B cell (primary cell): ENCODE results near the gene C2CD2L. TPM values are rescaled to one million over a fixed set of nuclear protein-coding genes. Genes with fewer than 3 reads are reported as not detected.

ENCODE experiments used
- ATAC-seq: fragments of 200-7000 bp; cut with Tn5 transposase; one replicate; pipeline ENCODE4 v1.10.0; 2021; ENCODE audit warnings: low read depth, mild to moderate bottlenecking, moderate number of reproducible peaks, moderate library complexity
- CTCF ChIA-PET: fragments of 350-600 bp; sonication (Branson Sonifier 250); formaldehyde crosslinking; loops from one replicate; lab custom pipeline; 2021; ENCODE audit warnings: antibody characterized with exemption, inconsistent platforms; lab: Charles Lee
- POLR2A ChIA-PET: fragments of 350-600 bp; sonication (Branson Sonifier 250); formaldehyde crosslinking; loops from one replicate; lab custom pipeline; 2021; ENCODE audit warnings: antibody characterized with exemption; lab: Charles Lee
- DNase-seq: peaks from one replicate; pipeline ENCODE4 v3.0.0; 2013
- H2AFZ ChIP-seq: 2 replicates; pipeline ENCODE4 v1.6.1; 2012; ENCODE audit warnings: mild to moderate bottlenecking, low read depth, low read length; ENCODE audit not compliant: insufficient read depth, poor library complexity, severe bottlenecking
- H3K27ac ChIP-seq, 2 donors: 1 replicate in 1 of 2; 2 replicates in 1 of 2; pipeline ENCODE4 v1.5.1; 2012 to 2013; ENCODE audit warnings: low read length in 2 of 2, mild to moderate bottlenecking in 2 of 2, moderate library complexity in 1 of 2
- H3K27me3 ChIP-seq, 4 experiments: fragments of 200-600 bp in 1 of 4; sonication (generic) in 1 of 4; replicated peaks in 1 of 4; 1 replicate in 2 of 4; 2 replicates in 2 of 4; pipeline versions ENCODE4 v1.6.1 to v1.7.0; 2013 to 2016; ENCODE audit warnings: low read length in 3 of 4, mild to moderate bottlenecking in 2 of 4, mixed read lengths in 1 of 4, moderate library complexity in 1 of 4; ENCODE audit not compliant: insufficient read depth in 4 of 4, control insufficient read depth in 3 of 4; ENCODE audit errors: control extremely low read depth in 1 of 4
- H3K36me3 ChIP-seq, 2 experiments: replicated peaks in 1 of 2; 1 replicate in 1 of 2; 2 replicates in 1 of 2; pipeline versions ENCODE4 v1.6.1 to v1.7.1; 2013; ENCODE audit warnings: low read length in 1 of 2; ENCODE audit not compliant: insufficient read depth in 2 of 2, control insufficient read depth in 1 of 2; ENCODE audit errors: control extremely low read depth in 1 of 2, extremely low read depth in 1 of 2
- H3K4me1 ChIP-seq, 2 donors: fragments of 200-600 bp in 1 of 2; sonication (generic) in 1 of 2; 1 replicate in 1 of 2; 2 replicates in 1 of 2; pipeline versions ENCODE4 v1.5.1 to v1.6.1; 2013 to 2017; ENCODE audit warnings: low read length in 2 of 2; ENCODE audit not compliant: control insufficient read depth in 2 of 2, insufficient read depth in 2 of 2
- H3K4me2 ChIP-seq: replicated peaks from 2 replicates; pipeline ENCODE3; 2012; ENCODE audit warnings: mild to moderate bottlenecking, low read depth, low read length; ENCODE audit not compliant: poor library complexity, severe bottlenecking
- H3K4me3 ChIP-seq, 5 experiments: fragments of 200-600 bp in 1 of 5; sonication (generic) in 1 of 5; 1 replicate in 3 of 5; 2 replicates in 2 of 5; pipeline versions ENCODE4 v1.5.1 to v1.7.0; 2011 to 2016; ENCODE audit warnings: low read length in 4 of 5, mild to moderate bottlenecking in 4 of 5, low read depth in 2 of 5, control low read depth in 1 of 5, moderate library complexity in 1 of 5; ENCODE audit not compliant: insufficient read depth in 1 of 5; ENCODE audit errors: control extremely low read depth in 1 of 5, extremely low read depth in 1 of 5
- H3K79me2 ChIP-seq: fragments of 200-600 bp; sonication (generic); one replicate; pipeline ENCODE4 v1.6.0; 2016; ENCODE audit warnings: low read length; ENCODE audit not compliant: control insufficient read depth, insufficient read depth
- H3K9ac ChIP-seq: fragments of 200-600 bp; sonication (generic); 2 replicates; pipeline ENCODE4 v1.6.1; 2017; ENCODE audit warnings: mild to moderate bottlenecking, low read length, moderate library complexity
- H3K9me3 ChIP-seq, 3 donors: one replicate each; pipeline versions ENCODE4 v1.6.1 to v1.7.1; 2013; ENCODE audit warnings: low read length in 2 of 3; ENCODE audit not compliant: control insufficient read depth in 2 of 3, insufficient read depth in 1 of 3; ENCODE audit errors: control extremely low read depth in 1 of 3
- H4K20me1 ChIP-seq: 2 replicates; pipeline ENCODE4 v1.6.0; 2012; ENCODE audit warnings: mild to moderate bottlenecking, low read length; ENCODE audit not compliant: insufficient read depth, control insufficient read depth, poor library complexity, severe bottlenecking
- H3K27ac Mint-ChIP-seq: one replicate; pipeline ENCODE4 v1.8.0; 2021; ENCODE audit warnings: mixed read lengths
- H3K27me3 Mint-ChIP-seq: one replicate; pipeline ENCODE4 v1.8.0; 2021; ENCODE audit warnings: mixed read lengths
- H3K4me1 Mint-ChIP-seq: one replicate; pipeline ENCODE4 v1.8.0; 2021; ENCODE audit warnings: mixed read lengths
- H3K4me3 Mint-ChIP-seq: one replicate; pipeline ENCODE4 v1.8.0; 2021; ENCODE audit warnings: mixed read lengths
- H3K9me3 Mint-ChIP-seq: one replicate; pipeline ENCODE4 v1.8.0; 2022; ENCODE audit warnings: mixed read lengths; ENCODE audit not compliant: insufficient read depth
- EZH2 ChIP-seq: IDR thresholded peaks from 2 replicates; pipeline ENCODE4 v1.6.1; 2012; ENCODE audit warnings: borderline replicate concordance, low read depth, mild to moderate bottlenecking, moderate library complexity, low read length; ENCODE audit not compliant: insufficient read depth, poor library complexity, severe bottlenecking
- WGBS: methylation state at CpG from one replicate; pipeline ENCODE4 v1.1.5; 2013; ENCODE audit warnings: missing lambda C conversion rate; ENCODE audit not compliant: insufficient coverage; 5-methylcytosine and 5-hydroxymethylcytosine counted together
- intact Hi-C: fragments of 100-400 bp; cut with micrococcal nuclease; formaldehyde crosslinking; loops from one replicate; pipeline ENCODE4 v1.10.0; 2022
- polyA plus RNA-seq: library from polyadenylated mRNA; depleted of rRNA; stranded (reverse); fragments of >200 nt; gene quantifications from 2 replicates; pipeline ENCODE4 v1.2.3, GENCODE V29; 2012
- total RNA-seq, 2 donors: library from RNA; stranded (reverse); fragments of 120-200 nt in 1 of 2; gene quantifications; 1 replicate in 1 of 2; 2 replicates in 1 of 2; pipeline versions ENCODE4 v1.2.3 to v1.2.4, GENCODE V29; 2013 to 2022
- TF ChIP-seq, protein P1 (sequence below): fragments of 200-600 bp; IDR thresholded peaks from one replicate; pipeline ENCODE4 v1.8.0; 2022; ENCODE audit warnings: antibody characterized with exemption, mild to moderate bottlenecking

C2CD2L gene
- total and polyA plus RNA-seq, 2 donors (not counting 1 experiment from before 2014, with no cell fraction given), result 9.5 to 17.0 TPM

DNA sequence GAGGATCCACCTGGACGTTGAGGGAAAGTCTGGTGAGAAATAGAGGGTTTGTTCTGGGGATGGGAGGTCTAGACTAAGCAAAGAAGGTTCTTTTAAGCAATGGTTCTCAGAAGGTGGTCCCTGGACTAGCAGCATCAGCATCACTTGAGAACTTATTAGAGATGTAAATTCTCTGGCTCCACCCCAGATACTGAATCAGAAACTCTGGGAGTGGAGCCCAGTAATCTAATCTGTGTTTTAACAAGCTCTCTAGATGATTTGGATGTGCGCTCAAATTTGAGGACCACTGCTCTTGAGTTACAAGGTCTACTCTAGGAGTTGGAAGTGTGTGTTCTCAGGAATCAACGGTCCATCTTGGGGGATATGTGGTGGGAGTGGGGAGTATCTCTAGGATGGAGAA, 38.4 kb downstream of the C2CD2L start:
- DNase-seq (no peak), ATAC-seq (no peak)
- Mint-ChIP-seq H3K4me1 (peaks cover 17% of the 10 kb centered on the region), H3K27me3 (peaks cover 49% of the 10 kb centered on the region), H3K27ac (no peak overlapping the region), H3K4me3 (no peak overlapping the region), H3K9me3 (no peaks in the 10 kb centered on the region)
- Histone ChIP-seq H3K27me3 (peaks cover 0 to 60% (median 32%) of the 10 kb centered on the region in 4 experiments), H3K9me3 (peaks cover 0 to 4% (median 0%) of the 10 kb centered on the region in 3 donors), H2AFZ (no peak overlapping the region), H3K4me1 (peaks cover 13 to 23% of the 10 kb centered on the region in 2 donors), H3K4me3 (no peak overlapping the region), H3K4me2 (no peak overlapping the region), H3K36me3 (no peaks in the 10 kb centered on the region), H3K9ac (no peak overlapping the region), H3K27ac (no peak overlapping the region), H3K79me2 (no peaks in the 10 kb centered on the region), H4K20me1 (no peaks in the 10 kb centered on the region)
- 69% methylated on average over 3 of the region's 3 CpGs for WGBS
- ChIA-PET CTCF (interaction anchor here (1.0 to 4.3 kb wide), 5 partner anchors 10 to 139 kb away, joined by 3 to 24 read pairs (median 4); no protein-coding TSS in a partner anchor), POLR2A (no interaction called here)
- intact Hi-C loops, result loop anchor here (1.0 kb wide), 1 partner anchor 139 kb away; no protein-coding TSS in a partner anchor
- TF ChIP-seq EZH2, result no peak
- TF ChIP-seq, protein P1, sequence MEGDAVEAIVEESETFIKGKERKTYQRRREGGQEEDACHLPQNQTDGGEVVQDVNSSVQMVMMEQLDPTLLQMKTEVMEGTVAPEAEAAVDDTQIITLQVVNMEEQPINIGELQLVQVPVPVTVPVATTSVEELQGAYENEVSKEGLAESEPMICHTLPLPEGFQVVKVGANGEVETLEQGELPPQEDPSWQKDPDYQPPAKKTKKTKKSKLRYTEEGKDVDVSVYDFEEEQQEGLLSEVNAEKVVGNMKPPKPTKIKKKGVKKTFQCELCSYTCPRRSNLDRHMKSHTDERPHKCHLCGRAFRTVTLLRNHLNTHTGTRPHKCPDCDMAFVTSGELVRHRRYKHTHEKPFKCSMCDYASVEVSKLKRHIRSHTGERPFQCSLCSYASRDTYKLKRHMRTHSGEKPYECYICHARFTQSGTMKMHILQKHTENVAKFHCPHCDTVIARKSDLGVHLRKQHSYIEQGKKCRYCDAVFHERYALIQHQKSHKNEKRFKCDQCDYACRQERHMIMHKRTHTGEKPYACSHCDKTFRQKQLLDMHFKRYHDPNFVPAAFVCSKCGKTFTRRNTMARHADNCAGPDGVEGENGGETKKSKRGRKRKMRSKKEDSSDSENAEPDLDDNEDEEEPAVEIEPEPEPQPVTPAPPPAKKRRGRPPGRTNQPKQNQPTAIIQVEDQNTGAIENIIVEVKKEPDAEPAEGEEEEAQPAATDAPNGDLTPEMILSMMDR, result no peak

DNA sequence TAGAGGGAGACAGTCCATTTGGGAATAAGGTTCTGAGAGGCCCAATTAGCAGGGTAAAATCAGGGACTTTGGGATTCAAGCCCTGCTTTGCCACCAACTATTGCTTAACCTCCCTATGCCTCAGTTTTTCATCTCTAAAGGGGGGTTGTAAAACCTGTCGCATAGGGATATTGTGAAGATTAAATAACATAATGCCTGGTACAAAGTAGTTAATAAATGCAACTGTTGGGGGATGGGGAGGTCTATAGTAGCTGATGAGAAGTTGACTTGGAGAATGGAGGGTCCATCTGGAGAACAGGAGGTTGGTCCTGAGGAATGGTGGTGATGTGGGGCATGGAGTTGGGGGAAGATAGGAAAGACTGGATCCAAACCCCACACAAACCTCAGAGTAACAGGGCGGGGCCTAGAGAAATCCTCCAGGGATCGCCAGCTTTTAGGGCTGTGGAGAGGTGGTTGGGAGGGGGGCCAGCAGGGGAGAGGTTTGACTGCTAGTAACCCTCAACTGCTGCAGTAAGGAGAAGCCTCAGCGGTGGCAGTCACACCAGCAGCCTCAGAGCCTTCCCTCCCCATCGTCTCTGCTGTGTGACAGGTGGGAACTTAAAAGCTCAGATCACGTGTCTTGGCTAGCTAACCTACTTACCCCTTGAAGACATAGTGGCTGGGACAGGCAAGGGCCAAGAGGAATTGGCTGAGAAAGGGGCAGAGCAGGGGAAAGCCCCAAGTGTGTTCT, 40.6 kb downstream of the C2CD2L start:
- Histone ChIP-seq H3K4me2 (no peak overlapping the region), H3K9ac (no peak overlapping the region), H3K27me3 (peaks cover 0 to 59% (median 31%) of the 10 kb centered on the region in 4 experiments), H4K20me1 (no peaks in the 10 kb centered on the region), H3K4me1 (peaks cover 13 to 23% of the 10 kb centered on the region in 2 donors), H3K9me3 (peaks cover 0 to 4% (median 0%) of the 10 kb centered on the region in 3 donors), H3K27ac (no peak overlapping the region), H3K79me2 (no peaks in the 10 kb centered on the region), H3K36me3 (no peaks in the 10 kb centered on the region), H2AFZ (no peak overlapping the region), H3K4me3 (no peak overlapping the region)
- intact Hi-C loops, result no loop called here
- ChIA-PET POLR2A (no interaction called here), CTCF (interaction anchor here (1.2 to 1.8 kb wide), 2 partner anchors 21 to 176 kb away, joined by 4 to 5 read pairs; partner anchors contain the start of gene NLRX1)
- Mint-ChIP-seq H3K9me3 (no peaks in the 10 kb centered on the region), H3K27me3 (peaks cover 64% of the 10 kb centered on the region), H3K4me1 (peaks cover 18% of the 10 kb centered on the region), H3K4me3 (peak overlapping the region; percentile 85), H3K27ac (no peak overlapping the region)
- DNase-seq, result no peak
- 47% methylated on average over 3 of the region's 6 CpGs for WGBS
- ATAC-seq, result no peak
- TF ChIP-seq, protein P1, result no peak
- no peak for TF ChIP-seq EZH2
